Neural cell (in vitro differentiated cells): Measurements from ENCODE around the gene PKNOX1.
"Not testable (repeated sequence)": the region's sequence is repeated elsewhere in the genome, so short reads cannot be mapped to it uniquely, and the experiment has no call there.

Experiments
- EP300 ChIP-seq: fragments of 450-650 bp; conservative IDR thresholded peaks from 2 replicates; pipeline ENCODE4 v1.6.1; 2014; ENCODE audit warnings: antibody characterized with exemption, mild to moderate bottlenecking, moderate library complexity; ENCODE audit not compliant: poor library complexity, severe bottlenecking
- TF ChIP-seq, protein P1 (sequence below): fragments of 450-650 bp; IDR thresholded peaks from 2 replicates; pipeline ENCODE4 v1.5.1; 2014; ENCODE audit warnings: antibody characterized with exemption, mild to moderate bottlenecking, moderate library complexity; ENCODE audit not compliant: poor library complexity, severe bottlenecking

DNA sequence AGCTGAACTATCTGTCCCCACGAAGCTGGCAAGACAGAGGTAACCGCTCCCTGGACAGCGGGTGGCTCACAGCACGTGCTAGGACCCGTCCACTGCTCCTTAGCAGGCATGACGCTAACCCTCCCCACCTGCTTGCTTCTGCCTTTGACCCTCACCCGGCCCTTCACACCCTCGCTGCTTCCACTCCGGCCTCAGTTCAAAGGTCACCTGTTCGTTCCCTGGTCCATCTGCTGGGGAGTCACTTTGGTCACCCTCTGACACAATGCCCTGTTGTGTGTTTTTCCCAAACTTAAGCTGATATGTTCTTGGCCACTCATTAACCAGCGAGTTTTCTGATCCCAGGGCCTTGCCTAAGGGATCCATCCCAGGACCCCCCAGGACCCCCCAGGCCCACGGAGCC is 93.7 kb downstream of the PKNOX1 start:
- TF ChIP-seq, protein P1, sequence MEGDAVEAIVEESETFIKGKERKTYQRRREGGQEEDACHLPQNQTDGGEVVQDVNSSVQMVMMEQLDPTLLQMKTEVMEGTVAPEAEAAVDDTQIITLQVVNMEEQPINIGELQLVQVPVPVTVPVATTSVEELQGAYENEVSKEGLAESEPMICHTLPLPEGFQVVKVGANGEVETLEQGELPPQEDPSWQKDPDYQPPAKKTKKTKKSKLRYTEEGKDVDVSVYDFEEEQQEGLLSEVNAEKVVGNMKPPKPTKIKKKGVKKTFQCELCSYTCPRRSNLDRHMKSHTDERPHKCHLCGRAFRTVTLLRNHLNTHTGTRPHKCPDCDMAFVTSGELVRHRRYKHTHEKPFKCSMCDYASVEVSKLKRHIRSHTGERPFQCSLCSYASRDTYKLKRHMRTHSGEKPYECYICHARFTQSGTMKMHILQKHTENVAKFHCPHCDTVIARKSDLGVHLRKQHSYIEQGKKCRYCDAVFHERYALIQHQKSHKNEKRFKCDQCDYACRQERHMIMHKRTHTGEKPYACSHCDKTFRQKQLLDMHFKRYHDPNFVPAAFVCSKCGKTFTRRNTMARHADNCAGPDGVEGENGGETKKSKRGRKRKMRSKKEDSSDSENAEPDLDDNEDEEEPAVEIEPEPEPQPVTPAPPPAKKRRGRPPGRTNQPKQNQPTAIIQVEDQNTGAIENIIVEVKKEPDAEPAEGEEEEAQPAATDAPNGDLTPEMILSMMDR: not testable (repeated sequence)
- not testable (repeated sequence) for TF ChIP-seq EP300
